HEK293 (cell line): ENCODE measurements around the gene CHRNA9.

Experiments used
- CTCF ChIA-PET: fragments of 350-600 bp; formaldehyde crosslinking; extraction: SDS; loops from one replicate; lab custom pipeline; 2021; ENCODE audit warnings: antibody characterized with exemption; lab: Yijun Ruan, JAX
- POLR2A ChIA-PET: fragments of 300-600 bp; formaldehyde crosslinking; extraction: SDS; loops from one replicate; lab custom pipeline; 2020; ENCODE audit warnings: antibody characterized with exemption, inconsistent platforms; lab: Yijun Ruan, JAX
- H3K27ac ChIP-seq: fragments of 200-500 bp; sonication (Bioruptor generic); 2 replicates; pipeline ENCODE4 v1.5.1; 2014; ENCODE audit warnings: low read depth, low read length, control low read depth, inconsistent platforms; ENCODE audit errors: extremely low read depth
- H3K36me3 ChIP-seq, 2 experiments: fragments of 200-500 bp in 1 of 2; sonication (Bioruptor generic) in 1 of 2; 1 replicate in 1 of 2; 2 replicates in 1 of 2; pipeline ENCODE4 v1.5.1; 2014 to 2017; ENCODE audit warnings: inconsistent platforms in 2 of 2, low read length in 2 of 2; ENCODE audit not compliant: control insufficient read depth in 2 of 2, insufficient read depth in 1 of 2
- H3K4me1 ChIP-seq: fragments of 200-500 bp; sonication (Bioruptor generic); 2 replicates; pipeline ENCODE4 v1.5.1; 2014; ENCODE audit warnings: mild to moderate bottlenecking, low read length, inconsistent platforms; ENCODE audit not compliant: control insufficient read depth, insufficient read depth
- H3K4me3 ChIP-seq: 2 replicates; pipeline ENCODE4 v1.5.1; 2011; ENCODE audit warnings: low read depth, mild to moderate bottlenecking, control low read depth, low read length, moderate library complexity
- H3K9me3 ChIP-seq: fragments of 200-500 bp; sonication (Bioruptor generic); 2 replicates; pipeline ENCODE4 v1.5.1; 2014; ENCODE audit warnings: low read depth, low read length, inconsistent platforms; ENCODE audit not compliant: control insufficient read depth, insufficient read depth
- BCL11B ChIP-seq: fragments of 450-650 bp; formaldehyde crosslinking; IDR thresholded peaks from 2 replicates; pipeline ENCODE4 v1.5.1; 2016; ENCODE audit warnings: low read depth, missing biosample characterization, missing genetic modification characterization
- FEZF1 ChIP-seq: fragments of 450-650 bp; formaldehyde crosslinking; IDR thresholded peaks from 2 replicates; pipeline ENCODE4 v1.5.1; 2016; ENCODE audit warnings: missing biosample characterization, missing genetic modification characterization
- GLIS2 ChIP-seq: fragments of 450-650 bp; formaldehyde crosslinking; IDR thresholded peaks from 2 replicates; pipeline ENCODE4 v1.5.1; 2016; ENCODE audit warnings: missing biosample characterization, missing genetic modification characterization
- MYNN ChIP-seq: fragments of 450-650 bp; formaldehyde crosslinking; IDR thresholded peaks from 2 replicates; pipeline ENCODE4 v1.5.1; 2016; ENCODE audit warnings: missing biosample characterization, missing genetic modification characterization, borderline replicate concordance
- SCRT1 ChIP-seq: fragments of 450-650 bp; formaldehyde crosslinking; IDR thresholded peaks from 2 replicates; pipeline ENCODE4 v1.5.1; 2016; ENCODE audit warnings: missing biosample characterization, missing genetic modification characterization, borderline replicate concordance
- ZBTB48 ChIP-seq: fragments of 450-650 bp; formaldehyde crosslinking; IDR thresholded peaks from 2 replicates; pipeline ENCODE4 v1.5.1; 2016; ENCODE audit warnings: missing biosample characterization, missing genetic modification characterization
- ZBTB8A ChIP-seq: fragments of 450-650 bp; formaldehyde crosslinking; IDR thresholded peaks from 2 replicates; pipeline ENCODE4 v1.5.1; 2016; ENCODE audit warnings: missing biosample characterization, missing genetic modification characterization
- ZNF112 ChIP-seq: fragments of 450-650 bp; formaldehyde crosslinking; IDR thresholded peaks from 2 replicates; pipeline ENCODE4 v1.5.0; 2017; ENCODE audit warnings: missing biosample characterization, missing genetic modification characterization
- ZNF214 ChIP-seq: fragments of 450-650 bp; formaldehyde crosslinking; IDR thresholded peaks from 2 replicates; pipeline ENCODE4 v1.5.1; 2017; ENCODE audit warnings: missing biosample characterization, mild to moderate bottlenecking, missing genetic modification characterization, borderline replicate concordance
- ZNF292 ChIP-seq: fragments of 450-650 bp; formaldehyde crosslinking; IDR thresholded peaks from 2 replicates; pipeline ENCODE4 v1.5.1; 2016; ENCODE audit warnings: low read depth, missing biosample characterization, missing genetic modification characterization, borderline replicate concordance
- ZNF394 ChIP-seq: fragments of 450-650 bp; formaldehyde crosslinking; IDR thresholded peaks from 2 replicates; pipeline ENCODE4 v1.5.1; 2016; ENCODE audit warnings: missing biosample characterization, missing genetic modification characterization, mild to moderate bottlenecking, moderate library complexity, borderline replicate concordance
- ZNF544 ChIP-seq: fragments of 450-650 bp; formaldehyde crosslinking; IDR thresholded peaks from 2 replicates; pipeline ENCODE4 v1.5.0; 2017; ENCODE audit warnings: missing biosample characterization, missing genetic modification characterization
- ZNF548 ChIP-seq: fragments of 450-650 bp; formaldehyde crosslinking; IDR thresholded peaks from 2 replicates; pipeline ENCODE4 v1.5.1; 2016; ENCODE audit warnings: missing biosample characterization, missing genetic modification characterization
- ZNF600 ChIP-seq: fragments of 450-650 bp; formaldehyde crosslinking; IDR thresholded peaks from 2 replicates; pipeline ENCODE4 v1.5.1; 2016; ENCODE audit warnings: missing biosample characterization, missing genetic modification characterization
- ZNF623 ChIP-seq: fragments of 450-650 bp; formaldehyde crosslinking; IDR thresholded peaks from 2 replicates; pipeline ENCODE4 v1.5.1; 2016; ENCODE audit warnings: missing biosample characterization, missing genetic modification characterization
- ZNF629 ChIP-seq: fragments of 450-650 bp; formaldehyde crosslinking; IDR thresholded peaks from 2 replicates; pipeline ENCODE4 v1.5.1; 2017; ENCODE audit warnings: missing biosample characterization, missing genetic modification characterization
- ZNF76 ChIP-seq: fragments of 450-650 bp; formaldehyde crosslinking; IDR thresholded peaks from 2 replicates; pipeline ENCODE4; 2016; ENCODE audit warnings: low read depth, missing biosample characterization, missing genetic modification characterization, borderline replicate concordance
- TF ChIP-seq, protein P1 (sequence below): fragments of 450-650 bp; formaldehyde crosslinking; IDR thresholded peaks from 2 replicates; pipeline ENCODE4 v1.5.1; 2017; ENCODE audit warnings: missing biosample characterization, missing genetic modification characterization
- TF ChIP-seq, protein P2 (sequence below): sonication (generic); formaldehyde crosslinking; IDR thresholded peaks from 2 replicates; pipeline ENCODE4 v1.8.1; 2022; ENCODE audit warnings: mild to moderate bottlenecking, moderate library complexity, missing genetic modification reagents
- TF ChIP-seq, protein P3 (sequence below): fragments of 450-650 bp; formaldehyde crosslinking; IDR thresholded peaks from 2 replicates; pipeline ENCODE4 v1.5.1; 2016; ENCODE audit warnings: missing biosample characterization, missing genetic modification characterization
- TF ChIP-seq, protein P4 (sequence below): fragments of 450-650 bp; formaldehyde crosslinking; IDR thresholded peaks from 2 replicates; pipeline ENCODE4 v1.5.1; 2016; ENCODE audit warnings: missing biosample characterization, missing genetic modification characterization
- TF ChIP-seq, protein P5 (sequence below): fragments of 450-650 bp; formaldehyde crosslinking; IDR thresholded peaks from 2 replicates; pipeline ENCODE4 v1.5.1; 2016; ENCODE audit warnings: missing biosample characterization, missing genetic modification characterization
- TF ChIP-seq, protein P6 (sequence below): fragments of 450-650 bp; formaldehyde crosslinking; optimal IDR thresholded peaks from 2 replicates; pipeline ENCODE3; 2016; ENCODE audit warnings: missing biosample characterization, mild to moderate bottlenecking, missing genetic modification characterization
- TF ChIP-seq, protein P7 (sequence below): fragments of 450-650 bp; formaldehyde crosslinking; IDR thresholded peaks from 2 replicates; pipeline ENCODE4 v1.5.1; 2016; ENCODE audit warnings: missing biosample characterization, missing genetic modification characterization

The CHRNA9 gene

DNA sequence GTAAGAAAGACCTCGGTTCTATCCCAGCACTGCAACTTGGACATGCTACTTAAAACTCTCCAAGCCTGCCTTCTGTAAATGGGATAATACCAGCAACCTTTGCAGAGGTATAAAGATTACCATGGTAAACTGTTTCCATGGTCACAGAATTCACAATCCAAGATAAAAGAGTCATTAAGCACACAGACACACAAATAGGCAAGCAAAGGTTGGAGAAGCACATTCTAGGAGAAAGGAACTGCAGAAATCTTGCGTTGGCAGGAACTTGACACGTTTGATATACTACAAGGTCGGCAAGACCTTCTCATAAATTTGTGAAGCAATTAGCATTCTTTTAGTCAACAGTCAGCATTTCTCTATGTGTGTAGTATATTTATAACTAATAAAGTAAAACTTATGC lies 12.3 kb upstream of the CHRNA9 start:
- CTCF ChIA-PET, result interaction anchor here (1.3 kb wide), 1 partner anchor 173 kb away, joined by 4 read pairs; no protein-coding TSS in a partner anchor
- Histone ChIP-seq H3K36me3 (no peaks in the 10 kb centered on the region), H3K9me3 (no peaks in the 10 kb centered on the region), H3K4me3 (no peak overlapping the region), H3K27ac (no peak overlapping the region), H3K4me1 (0 out of 2 replicates have a peak, but pooled peaks cover 3% of the 10 kb centered on the region)
- TF ChIP-seq ZBTB48 (no peak), MYNN (tag by site-specific recombination) (0 out of 2 replicates have a peak, but pooled peaks have one; percentile 32), FEZF1 (0 out of 2 replicates have a peak, but pooled peaks have one; percentile 2), ZNF629 (tag by site-specific recombination) (no peak)
- TF ChIP-seq, protein P1, sequence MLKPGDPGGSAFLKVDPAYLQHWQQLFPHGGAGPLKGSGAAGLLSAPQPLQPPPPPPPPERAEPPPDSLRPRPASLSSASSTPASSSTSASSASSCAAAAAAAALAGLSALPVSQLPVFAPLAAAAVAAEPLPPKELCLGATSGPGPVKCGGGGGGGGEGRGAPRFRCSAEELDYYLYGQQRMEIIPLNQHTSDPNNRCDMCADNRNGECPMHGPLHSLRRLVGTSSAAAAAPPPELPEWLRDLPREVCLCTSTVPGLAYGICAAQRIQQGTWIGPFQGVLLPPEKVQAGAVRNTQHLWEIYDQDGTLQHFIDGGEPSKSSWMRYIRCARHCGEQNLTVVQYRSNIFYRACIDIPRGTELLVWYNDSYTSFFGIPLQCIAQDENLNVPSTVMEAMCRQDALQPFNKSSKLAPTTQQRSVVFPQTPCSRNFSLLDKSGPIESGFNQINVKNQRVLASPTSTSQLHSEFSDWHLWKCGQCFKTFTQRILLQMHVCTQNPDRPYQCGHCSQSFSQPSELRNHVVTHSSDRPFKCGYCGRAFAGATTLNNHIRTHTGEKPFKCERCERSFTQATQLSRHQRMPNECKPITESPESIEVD, result peak; percentile 18; the same call in 1 of the 2 replicates
- POLR2A ChIA-PET, result no interaction called here

DNA sequence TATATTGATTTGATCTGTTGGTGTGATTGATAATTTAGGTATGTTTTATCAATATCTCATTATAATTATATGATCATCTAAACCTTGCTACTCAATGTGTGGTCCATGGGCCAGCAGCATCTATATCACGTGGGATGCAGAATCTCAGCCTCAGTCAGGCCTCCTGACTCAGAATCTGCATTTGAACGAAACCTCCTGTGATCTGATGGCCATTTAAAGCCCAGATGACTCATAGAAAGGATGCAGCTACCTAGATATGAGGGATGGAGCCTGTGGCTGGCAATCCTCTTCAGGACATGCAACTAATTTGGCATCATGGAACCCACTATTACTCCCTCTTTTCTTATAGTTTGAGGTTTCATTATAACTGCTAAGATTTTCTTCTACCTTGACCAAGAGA lies 11.3 kb upstream of the CHRNA9 start:
- ChIA-PET CTCF (interaction anchor here (0.7 kb wide), 1 partner anchor 172 kb away, joined by 3 read pairs; no protein-coding TSS in a partner anchor), POLR2A (interaction anchor here (0.6 kb wide), 1 partner anchor 9 kb away, joined by 4 read pairs; no protein-coding TSS in a partner anchor)
- H3K36me3 ChIP-seq, result no peaks in the 10 kb centered on the region
- H3K4me3 ChIP-seq, result no peak overlapping the region
- H3K9me3 ChIP-seq, result no peaks in the 10 kb centered on the region
- H3K4me1 ChIP-seq, result 0 out of 2 replicates have a peak, but pooled peaks cover 3% of the 10 kb centered on the region
- H3K27ac ChIP-seq, result no peak overlapping the region
- TF ChIP-seq BCL11B (tag by site-specific recombination) (no peak), ZNF112 (no peak), ZNF394 (tag by site-specific recombination) (no peak), ZNF292 (tag by site-specific recombination) (no peak), ZNF214 (tag by site-specific recombination) (no peak), ZNF76 (tag by site-specific recombination) (no peak), ZNF623 (tag by site-specific recombination) (no peak), GLIS2 (tag by site-specific recombination) (no peak), ZBTB8A (no peak), ZNF548 (tag by site-specific recombination) (no peak), ZNF544 (tag by site-specific recombination) (no peak), SCRT1 (tag by site-specific recombination) (no peak), ZNF600 (no peak)
- TF ChIP-seq, protein P2, sequence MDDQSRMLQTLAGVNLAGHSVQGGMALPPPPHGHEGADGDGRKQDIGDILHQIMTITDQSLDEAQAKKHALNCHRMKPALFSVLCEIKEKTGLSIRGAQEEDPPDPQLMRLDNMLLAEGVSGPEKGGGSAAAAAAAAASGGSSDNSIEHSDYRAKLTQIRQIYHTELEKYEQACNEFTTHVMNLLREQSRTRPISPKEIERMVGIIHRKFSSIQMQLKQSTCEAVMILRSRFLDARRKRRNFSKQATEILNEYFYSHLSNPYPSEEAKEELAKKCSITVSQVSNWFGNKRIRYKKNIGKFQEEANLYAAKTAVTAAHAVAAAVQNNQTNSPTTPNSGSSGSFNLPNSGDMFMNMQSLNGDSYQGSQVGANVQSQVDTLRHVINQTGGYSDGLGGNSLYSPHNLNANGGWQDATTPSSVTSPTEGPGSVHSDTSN, result no peak
- TF ChIP-seq, protein P3, sequence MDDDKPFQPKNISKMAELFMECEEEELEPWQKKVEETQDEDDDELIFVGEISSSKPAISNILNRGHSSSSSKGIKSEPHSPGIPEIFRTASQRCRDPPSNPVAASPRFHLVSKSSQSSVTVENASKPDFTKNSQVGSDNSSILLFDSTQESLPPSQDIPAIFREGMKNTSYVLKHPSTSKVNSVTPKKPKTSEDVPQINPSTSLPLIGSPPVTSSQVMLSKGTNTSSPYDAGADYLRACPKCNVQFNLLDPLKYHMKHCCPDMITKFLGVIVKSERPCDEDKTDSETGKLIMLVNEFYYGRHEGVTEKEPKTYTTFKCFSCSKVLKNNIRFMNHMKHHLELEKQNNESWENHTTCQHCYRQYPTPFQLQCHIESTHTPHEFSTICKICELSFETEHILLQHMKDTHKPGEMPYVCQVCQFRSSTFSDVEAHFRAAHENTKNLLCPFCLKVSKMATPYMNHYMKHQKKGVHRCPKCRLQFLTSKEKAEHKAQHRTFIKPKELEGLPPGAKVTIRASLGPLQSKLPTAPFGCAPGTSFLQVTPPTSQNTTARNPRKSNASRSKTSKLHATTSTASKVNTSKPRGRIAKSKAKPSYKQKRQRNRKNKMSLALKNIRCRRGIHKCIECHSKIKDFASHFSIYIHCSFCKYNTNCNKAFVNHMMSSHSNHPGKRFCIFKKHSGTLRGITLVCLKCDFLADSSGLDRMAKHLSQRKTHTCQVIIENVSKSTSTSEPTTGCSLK (tag by site-specific recombination), result no peak
- TF ChIP-seq, protein P4, sequence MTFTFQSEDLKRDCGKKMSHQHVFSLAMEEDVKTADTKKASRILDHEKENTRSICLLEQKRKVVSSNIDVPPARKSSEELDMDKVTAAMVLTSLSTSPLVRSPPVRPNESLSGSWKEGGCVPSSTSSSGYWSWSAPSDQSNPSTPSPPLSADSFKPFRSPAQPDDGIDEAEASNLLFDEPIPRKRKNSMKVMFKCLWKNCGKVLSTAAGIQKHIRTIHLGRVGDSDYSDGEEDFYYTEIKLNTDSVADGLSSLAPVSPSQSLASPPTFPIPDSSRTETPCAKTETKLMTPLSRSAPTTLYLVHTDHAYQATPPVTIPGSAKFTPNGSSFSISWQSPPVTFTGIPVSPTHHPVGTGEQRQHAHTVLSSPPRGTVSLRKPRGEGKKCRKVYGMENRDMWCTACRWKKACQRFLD (tag by site-specific recombination), result no peak
- TF ChIP-seq, protein P5, sequence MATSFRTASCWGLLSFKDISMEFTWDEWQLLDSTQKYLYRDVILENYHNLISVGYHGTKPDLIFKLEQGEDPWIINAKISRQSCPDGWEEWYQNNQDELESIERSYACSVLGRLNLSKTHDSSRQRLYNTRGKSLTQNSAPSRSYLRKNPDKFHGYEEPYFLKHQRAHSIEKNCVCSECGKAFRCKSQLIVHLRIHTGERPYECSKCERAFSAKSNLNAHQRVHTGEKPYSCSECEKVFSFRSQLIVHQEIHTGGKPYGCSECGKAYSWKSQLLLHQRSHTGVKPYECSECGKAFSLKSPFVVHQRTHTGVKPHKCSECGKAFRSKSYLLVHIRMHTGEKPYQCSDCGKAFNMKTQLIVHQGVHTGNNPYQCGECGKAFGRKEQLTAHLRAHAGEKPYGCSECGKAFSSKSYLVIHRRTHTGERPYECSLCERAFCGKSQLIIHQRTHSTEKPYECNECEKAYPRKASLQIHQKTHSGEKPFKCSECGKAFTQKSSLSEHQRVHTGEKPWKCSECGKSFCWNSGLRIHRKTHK, result no peak
- TF ChIP-seq, protein P6, sequence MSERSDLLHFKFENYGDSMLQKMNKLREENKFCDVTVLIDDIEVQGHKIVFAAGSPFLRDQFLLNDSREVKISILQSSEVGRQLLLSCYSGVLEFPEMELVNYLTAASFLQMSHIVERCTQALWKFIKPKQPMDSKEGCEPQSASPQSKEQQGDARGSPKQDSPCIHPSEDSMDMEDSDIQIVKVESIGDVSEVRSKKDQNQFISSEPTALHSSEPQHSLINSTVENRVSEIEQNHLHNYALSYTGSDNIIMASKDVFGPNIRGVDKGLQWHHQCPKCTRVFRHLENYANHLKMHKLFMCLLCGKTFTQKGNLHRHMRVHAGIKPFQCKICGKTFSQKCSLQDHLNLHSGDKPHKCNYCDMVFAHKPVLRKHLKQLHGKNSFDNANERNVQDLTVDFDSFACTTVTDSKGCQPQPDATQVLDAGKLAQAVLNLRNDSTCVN (tag by site-specific recombination), result no peak
- TF ChIP-seq, protein P7, sequence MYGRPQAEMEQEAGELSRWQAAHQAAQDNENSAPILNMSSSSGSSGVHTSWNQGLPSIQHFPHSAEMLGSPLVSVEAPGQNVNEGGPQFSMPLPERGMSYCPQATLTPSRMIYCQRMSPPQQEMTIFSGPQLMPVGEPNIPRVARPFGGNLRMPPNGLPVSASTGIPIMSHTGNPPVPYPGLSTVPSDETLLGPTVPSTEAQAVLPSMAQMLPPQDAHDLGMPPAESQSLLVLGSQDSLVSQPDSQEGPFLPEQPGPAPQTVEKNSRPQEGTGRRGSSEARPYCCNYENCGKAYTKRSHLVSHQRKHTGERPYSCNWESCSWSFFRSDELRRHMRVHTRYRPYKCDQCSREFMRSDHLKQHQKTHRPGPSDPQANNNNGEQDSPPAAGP (tag by site-specific recombination), result no peak
